NCI-H2171 (cell line): ENCODE measurements around the gene PARD6B.
"Not testable (repeated sequence)": the region's sequence is repeated elsewhere in the genome, so short reads cannot be mapped to it uniquely, and the experiment has no call there.

Source experiments
- DNase-seq: peaks from one replicate; lab custom pipeline; 2025; lab: John Stamatoyannopoulos, UW

PARD6B gene

DNA sequence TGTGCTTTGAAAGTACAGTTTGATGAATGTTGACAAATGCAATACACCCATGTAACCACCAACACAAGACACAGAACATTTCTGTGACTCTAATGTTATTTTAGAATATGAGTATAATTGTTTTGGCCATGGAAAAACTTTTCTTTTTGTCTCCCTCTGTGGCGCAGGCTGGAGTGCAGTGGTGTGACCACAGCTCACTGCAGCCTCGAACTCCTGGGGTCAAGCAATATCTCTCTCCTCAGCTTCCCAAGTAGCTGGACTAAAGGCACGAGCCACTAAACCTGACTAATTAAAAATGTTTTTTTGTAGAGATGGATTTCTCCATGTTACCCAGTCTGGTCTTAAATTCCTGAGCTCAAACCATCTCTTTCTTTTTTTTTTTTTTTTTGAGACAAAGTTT lies 43.1 kb downstream of the PARD6B start:
- no peak for DNase-seq

DNA sequence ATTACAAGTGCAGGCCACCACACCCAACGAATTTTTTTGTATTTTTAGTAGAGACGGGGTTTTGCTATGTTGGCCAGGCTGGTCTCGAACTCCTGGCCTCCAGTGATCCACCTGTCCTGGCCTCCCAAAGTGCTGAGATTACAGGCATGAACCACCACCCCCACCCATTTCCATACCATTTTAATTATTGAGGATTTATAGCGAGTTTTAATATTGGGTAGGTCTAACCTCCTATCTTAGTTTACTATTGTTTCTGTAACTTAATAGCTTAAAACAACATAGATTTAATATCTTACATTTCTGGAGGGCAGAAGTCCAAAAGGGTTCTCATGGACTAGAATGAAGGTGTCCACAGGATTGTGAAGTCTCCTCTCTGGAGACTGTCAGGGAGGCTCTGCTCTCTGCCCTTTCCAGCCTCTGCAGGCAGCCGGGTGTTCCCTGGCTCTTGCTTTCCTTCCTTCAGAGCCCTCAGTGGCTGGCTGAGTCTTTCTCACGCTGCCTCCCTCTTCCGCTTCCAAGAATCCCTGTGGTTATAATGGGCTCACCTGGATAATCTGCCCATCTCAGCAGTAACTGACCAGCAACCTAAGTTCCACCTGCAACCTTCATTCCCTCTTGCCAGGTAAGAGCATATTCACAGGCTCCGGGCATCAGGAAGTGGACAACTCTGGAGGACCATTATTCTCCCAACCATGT lies 44.9 kb downstream of the PARD6B start:
- DNase-seq, result no peak

DNA sequence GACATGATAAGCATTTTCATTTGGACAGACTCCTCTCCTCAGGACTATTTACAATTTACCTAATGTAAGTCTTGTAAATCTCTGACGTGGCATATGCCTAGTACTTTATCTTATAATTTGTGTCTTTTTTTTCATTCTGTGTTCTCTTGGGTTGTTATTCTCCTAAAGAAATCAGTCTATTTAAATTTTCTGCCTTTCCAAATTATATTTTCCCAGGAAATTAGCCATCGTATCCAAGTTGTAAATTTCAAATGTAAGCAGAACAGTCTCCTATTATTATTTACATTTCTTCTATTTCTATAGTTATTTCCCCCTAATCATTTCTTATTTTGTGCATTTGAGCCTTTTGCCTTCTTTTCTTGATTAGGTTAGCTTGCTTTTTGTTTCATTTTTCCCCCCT lies 46.0 kb downstream of the PARD6B start:
- no peak for DNase-seq

DNA sequence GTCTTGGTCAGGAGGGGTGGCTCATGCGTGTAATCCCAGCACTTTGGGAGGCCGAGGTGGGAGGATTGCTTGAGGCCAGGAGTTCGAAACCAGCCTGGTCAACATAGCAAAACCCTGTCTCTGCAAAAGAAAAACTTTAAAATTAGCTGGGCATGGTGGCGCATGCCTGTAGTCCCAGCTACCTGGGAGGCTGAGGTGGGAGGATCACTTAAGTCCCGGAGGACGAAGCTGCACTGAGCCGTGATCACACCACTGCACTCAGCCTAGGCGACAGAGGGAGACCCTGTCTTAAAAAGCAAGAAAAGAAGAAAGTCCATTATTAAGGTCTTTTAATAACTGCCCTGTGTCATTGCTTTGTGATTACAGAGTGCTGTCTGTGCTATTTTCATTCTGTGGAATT lies 47.6 kb downstream of the PARD6B start:
- DNase-seq, result not testable (repeated sequence)

DNA sequence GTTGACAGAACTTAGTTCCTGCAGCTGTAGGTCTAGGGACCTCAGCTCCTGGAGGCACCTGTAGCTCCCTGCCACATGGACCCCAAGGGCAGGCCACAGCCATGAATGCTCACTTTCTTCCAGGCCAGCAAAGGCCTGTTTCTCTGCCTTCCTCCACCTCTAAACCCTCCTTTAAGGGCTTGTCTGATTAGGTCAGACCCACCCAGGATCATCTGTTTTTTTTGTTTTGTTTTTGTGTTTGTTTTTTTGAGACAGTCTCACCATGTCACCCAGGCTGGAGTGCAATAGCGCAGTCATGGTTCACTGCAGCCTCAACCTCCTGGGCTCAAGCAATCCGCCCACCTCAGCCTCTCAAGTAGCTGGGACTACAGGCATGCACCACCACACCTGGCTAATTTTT lies 52.0 kb downstream of the PARD6B start:
- DNase-seq, result no peak

DNA sequence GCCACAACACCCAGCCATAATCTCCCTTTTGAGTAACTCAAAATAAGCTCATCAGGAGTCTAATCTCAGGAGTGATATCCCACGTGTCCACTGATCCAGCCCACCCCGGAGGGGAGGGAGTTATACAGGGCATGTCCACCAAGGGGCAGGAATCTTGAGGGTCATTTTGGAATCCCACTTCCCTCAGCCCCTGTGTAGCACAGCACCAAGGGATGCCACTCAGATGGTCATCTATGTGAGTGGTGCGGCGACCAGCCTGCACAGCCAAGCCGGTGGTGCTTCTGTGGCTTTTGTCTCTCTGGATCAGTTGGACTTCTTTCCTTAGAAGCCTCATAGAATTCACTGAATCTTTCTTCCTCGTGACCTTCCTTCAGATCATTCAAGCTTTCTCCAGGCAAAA lies 52.5 kb downstream of the PARD6B start:
- no peak for DNase-seq

DNA sequence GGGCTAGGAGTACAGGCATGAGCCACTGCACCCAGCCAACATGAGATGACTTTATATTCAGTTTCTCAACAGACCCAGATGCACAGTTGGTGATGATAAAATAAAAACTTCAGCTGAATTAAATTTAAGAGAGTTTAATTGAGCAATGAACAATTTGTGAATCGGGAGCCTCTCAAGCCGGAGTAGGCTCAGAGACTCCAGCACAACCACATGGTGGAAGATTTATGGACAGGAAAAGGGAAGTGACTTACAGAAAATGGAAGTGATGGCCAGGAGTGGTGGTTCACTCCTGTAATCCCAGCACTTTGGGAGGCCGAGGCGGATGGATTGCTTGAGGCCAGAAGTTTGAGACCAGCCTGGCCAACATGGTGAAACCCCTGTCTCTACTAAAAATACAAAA lies 53.1 kb downstream of the PARD6B start:
- no peak for DNase-seq

DNA sequence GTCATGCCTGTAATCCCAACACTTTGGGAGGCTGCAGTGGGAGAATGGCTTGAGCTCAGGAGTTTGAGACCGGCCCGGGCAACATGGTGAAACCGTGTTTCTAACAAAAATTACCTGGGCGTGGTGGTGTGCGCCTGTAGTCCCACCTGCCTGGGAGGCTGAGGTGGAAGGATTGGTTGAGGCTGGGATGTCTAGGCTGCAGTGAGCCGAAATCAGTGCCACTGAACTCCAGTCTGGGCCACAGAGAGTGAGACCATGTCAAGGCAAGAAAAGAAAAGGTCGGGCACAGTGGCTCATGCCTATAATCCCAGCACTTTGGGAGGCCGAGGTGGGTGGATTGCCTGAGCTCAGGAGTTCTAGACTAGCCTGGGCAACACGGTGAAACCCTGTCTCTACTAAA lies 55.3 kb downstream of the PARD6B start:
- no peak for DNase-seq

DNA sequence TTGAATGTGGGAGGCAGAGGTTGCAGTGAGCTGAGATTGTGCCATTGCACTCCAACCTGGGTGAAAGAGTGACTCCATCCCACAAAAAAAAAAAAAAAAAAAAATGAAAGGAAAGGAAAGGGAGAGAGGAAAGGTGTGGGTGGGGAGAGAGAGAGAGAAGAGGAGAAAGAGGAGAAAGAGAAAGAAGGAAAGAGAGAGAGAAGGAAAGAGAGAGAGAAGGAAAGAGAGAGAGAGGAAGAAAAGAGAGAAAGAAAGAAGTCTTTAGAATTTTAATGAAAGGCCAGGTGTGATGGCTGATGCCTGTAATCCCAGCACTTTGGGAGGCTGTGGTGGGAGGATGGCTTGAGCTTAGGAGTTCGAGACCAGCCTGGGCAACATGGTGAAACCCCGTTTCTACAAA lies 55.8 kb downstream of the PARD6B start:
- no peak for DNase-seq

DNA sequence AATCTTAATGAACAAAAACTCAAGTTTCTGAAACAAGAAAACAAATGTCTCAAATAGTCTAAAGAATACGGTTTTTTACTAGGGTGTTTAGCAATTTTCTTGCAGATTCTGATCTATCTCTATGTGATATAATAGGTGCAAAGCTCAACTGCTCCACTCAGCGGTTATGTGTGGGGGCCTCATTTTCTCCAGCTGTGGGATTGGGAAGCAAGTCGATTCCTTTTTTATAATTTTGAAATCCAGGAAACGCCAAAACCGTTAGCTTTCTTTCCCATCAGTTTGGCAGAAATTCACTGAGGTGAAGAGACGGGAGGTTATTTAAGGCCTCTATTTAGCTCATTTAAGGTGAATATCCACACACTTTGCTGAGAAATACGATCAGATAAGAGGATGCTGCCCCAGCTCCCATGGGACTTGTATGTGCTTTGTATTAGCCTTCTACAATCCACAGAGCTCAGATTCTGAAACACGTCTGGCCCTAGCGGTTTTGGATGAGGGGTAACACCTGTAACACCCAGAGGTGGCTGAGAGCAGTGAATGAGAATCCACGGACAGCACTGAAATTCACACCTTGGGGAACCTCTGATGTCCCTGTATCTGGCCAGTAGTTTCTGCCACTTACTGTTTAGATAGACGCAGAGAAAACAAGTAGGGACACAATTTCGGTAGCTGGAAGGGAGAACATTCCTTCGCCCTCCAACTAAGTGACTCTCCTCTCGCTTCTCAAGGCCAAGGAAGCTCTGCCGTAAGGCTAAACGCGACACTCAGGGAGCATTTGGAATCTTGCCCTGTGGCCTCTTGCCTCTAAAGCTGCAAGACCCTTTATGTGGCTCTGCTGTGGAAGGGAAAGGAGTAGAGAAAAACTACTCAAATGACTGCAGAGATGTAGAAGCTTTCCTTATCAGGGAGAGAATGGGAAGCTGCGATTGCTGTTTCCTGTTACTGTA lies 56.9 kb downstream of the PARD6B start:
- DNase-seq, result peak; percentile 41

DNA sequence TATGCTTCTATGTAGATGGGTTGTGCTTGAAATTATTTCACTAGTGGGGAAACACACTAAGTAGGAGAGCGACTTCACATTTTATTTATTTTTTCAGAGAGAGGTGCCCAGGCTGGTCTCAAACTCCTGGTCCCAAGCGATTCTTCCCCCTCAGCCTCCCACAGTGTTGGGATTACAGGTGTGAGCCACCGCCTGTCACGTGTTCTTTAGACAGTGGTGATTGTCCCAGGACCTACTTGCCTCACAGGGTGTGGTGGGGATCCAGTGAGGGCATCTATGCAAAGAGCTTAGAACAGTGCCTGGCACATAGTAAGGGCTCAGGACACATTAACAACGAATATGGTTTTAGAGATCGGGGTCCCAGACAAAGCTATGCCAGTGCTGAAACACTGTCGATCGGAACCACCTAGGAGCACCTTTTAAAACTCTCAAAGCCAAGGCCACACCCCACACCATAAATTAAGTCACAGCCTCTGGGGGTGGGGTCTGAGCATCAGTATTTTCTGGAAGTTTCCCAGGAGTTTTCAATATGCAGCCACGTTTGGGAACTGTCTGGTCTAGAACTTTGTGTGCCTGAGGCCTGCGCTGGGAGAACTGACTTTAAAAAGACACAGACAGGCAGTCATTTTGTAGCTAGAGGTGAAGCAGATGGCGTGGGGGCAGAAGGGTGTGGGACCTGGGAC lies 58.7 kb downstream of the PARD6B start:
- no peak for DNase-seq

DNA sequence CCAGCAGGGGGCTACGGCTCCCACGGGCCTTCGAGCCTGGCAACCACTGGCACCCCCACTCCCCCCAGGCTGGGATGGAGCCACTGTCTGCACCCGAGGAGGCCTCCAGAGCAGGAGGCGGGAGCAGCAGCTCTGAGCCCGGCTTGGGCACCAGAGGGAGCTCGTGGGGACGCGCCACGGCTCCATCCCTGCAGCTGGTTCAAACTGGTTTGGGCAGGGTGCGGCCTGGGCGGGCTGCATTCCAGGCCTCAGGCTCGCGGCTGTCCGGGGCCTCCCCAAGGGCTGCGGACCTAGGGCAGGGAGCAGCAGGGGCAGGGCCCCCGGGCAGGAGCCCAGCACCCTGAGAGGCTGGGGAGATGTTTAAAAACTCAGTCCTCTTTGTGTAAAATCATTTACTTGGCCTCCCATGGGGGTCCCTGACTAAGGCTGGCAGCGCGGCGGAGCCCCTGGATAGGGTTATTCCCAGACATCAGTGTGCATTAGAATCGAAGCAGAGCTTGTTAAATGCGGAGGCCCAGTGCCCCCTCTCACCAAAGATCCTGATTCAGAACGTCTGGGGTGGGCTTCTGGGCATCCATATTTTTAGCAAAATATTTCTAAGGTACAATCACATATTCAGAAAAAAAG lies 59.4 kb downstream of the PARD6B start:
- DNase-seq, result peak; percentile 84

DNA sequence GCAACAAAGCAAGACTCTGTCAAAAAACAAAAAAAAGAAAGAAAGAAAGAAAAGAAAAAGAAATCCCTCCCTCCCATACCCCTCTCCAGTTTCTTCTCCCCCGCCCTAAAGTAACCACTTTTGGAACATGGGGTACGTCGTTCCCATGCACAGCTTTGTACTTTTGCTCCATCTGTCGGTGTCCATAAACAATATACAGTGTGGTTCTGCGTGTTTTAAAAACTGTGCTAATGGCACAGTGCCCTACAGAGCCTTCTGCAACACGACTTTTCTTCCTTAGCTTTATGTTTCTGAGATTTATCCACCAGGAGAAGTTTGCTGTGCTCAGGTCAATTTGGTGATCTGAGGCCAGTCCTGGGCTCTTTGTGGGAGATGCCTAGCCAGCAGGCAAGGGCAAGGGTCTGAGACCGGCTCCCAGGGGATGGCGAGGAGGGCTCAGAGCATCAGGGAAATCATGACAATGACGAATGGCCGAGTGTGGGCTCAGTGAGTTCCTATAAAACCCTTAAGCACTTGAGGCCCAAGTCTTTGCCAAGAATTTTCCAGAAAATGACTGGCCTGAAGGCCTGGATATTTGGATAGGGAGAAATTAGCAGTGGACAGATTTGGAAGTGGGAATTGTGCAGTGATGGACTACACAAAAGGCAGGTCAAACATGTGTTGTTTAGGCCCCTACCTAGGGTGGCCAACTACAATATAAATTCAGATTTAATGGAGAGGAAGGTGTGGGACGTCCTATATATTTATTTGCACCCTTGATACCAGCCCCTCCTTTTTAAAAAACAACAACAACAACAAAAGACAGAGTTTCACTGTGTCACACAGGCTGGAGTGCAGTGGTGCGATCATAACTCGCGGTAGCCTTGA lies 61.6 kb downstream of the PARD6B start:
- DNase-seq, result no peak

DNA sequence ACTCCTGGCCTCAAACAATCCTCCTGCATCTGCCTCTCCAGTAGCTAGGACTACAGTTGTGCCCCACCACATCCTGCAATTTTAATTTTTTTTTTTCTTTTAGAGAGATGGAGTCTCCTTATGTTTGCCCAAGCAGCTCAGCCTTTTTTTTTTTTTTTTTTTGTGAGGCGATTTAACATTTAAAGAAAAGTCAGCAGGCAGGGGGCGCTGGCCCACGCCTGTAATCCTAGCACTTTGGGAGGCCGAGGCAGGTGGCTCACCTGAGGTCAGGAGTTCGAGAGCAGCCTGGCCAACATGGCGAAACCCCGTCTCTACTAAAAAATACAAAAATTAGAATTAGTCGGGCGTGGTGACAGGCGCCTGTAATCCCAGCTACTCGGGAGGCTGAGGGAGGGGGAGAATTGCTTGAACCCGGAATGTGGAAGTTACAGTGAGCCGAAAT lies 62.2 kb downstream of the PARD6B start:
- peak; percentile 26 for DNase-seq

DNA sequence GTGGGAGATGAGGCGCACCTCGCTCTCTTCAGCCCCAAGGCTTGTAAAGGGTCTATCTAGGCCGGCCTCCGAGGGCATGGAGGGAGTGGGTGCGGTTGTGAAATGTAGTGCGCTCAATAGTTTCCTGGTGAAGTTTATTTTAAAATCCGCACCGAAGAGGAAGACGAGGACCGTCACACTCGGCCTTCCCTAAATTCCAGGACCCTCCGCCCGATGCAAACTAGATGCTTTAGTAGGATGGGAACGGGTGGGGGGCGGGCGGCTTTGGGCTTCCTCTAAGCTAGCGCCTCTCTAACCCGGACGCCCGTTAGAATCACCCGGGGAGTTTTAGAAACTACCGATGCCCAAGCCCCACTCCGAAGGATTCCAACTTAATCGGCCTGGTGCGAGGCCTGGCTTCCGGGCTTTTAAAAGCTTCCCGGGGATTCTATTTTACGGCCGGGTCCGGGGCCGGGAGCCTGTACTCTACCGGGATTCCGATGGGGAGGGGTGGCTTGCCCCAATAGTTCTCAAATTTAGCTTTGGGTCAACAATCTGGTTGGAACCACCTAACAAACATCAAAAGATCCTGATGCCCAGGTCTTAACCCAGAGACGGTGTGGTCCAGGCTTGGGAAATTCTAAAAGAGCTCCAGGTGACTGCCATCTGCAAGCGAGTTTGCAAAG lies 62.9 kb downstream of the PARD6B start:
- no peak for DNase-seq

DNA sequence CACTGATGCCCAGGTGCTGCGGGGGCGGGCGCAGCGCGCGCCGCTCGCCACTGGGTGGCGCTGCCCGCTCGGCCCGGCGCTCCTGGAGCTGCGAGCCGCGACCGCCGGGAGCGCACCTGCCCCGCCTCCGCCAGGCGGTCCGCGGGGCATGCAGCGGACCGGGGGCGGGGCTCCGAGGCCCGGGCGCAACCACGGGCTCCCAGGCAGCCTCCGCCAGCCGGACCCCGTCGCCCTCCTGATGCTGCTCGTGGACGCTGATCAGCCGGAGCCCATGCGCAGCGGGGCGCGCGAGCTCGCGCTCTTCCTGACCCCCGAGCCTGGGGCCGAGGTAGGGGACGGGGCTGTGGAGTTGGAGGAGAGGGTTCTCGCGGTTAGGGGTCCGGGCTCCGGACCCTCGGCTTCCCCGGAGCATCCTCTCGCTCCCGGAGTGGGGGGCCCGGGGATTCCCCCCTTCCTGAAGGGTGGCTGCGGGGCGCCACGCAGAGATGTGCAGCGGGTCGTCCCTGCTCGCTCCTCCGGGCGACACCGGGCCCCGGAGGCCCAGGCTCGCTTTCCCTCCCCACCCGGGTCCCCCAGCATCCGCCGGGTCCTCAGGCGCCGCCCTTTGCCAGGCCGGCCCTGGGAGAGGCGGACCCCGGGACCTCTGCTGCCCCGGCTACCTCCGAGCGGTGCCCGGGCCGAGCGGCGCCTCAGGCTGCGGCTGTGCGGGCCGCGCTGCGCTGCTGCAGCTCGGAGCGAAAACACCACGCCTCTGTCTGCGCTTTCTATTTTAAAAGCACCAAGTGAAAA lies 63.7 kb downstream of the PARD6B start, which contains the start of gene BCAS4:
Gene BCAS4 (plus strand): TSS at position 216 of the 789 bp plus-strand sequence. CDS start 23 bp downstream, at position 239.
- peak; percentile 76 for DNase-seq

DNA sequence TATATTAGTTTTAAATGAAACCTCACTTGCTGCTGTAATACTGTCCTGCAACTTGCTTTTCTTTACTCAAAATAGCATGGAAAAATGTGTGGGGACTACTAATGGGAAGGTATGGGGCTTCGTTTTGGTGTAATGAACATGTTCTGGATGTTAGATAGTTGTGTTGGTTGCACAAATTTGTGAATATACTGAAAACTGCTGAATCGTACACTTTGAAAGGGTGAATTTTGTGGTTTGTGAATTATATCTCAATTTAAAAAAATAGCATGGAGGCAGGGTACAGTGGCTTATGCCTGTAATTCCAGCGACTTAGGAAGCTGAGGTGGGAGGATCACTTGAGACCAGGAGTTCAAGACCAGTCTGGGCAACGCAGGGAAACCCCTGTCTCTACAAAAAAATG lies 65.8 kb downstream of the PARD6B start:
- no peak for DNase-seq

DNA sequence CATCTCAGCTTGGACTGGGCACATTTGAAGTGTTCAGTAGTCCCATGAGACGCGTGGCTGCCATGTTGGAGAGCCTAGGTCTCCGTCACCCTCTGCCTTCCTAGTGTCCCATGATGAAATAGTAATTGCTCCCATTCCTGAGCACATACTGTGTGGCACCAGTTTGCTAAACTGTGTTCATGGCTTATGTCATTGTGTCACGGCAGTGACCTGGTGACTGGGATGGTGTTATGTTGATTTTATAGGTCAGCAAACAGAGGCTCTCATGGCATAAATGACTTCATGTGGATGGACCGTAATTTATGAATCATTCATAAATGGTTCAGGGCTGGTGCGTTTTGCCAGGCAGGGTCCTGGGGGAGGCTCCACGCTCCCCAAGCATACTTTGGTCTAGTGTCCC lies 67.3 kb downstream of the PARD6B start:
- no peak for DNase-seq

DNA sequence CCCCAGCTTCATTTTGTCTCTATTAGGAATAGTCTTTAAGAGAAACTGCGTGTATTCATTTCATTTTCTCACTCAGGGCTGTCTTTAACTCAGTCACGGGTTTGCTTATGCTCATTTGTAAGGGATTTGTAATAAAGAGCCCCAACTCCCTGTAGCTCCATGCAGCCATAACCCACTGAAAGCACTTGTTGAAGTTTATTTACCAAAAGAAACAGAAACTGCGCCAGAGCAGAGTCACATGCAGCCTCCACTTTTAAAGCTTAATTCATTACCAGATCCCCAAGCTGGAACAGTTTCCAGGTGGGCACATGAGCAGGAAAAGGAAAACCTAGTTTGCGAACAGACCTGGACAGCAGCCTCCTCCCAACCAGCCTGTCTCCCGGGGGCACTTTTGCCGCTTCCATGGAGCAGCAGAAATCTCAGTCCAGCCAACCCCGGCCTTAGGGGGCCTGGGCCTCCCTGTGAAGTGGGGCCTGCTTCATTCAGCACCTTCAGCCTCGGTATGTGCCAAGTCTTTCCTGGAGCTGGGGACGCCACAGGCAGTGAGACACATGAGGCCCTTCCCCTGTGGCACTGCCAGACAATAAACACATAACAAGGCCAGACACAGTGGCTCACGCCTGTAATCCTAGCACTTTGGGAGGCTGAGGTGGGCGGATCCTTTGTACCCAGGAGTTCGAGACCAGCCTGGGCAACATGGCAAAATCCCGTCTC lies 68.0 kb downstream of the PARD6B start:
- no peak for DNase-seq
